HG03378 (cell line): ENCODE data around the gene SPATS2.
"Not testable (repeated sequence)": the region's sequence is repeated elsewhere in the genome, so short reads cannot be mapped to it uniquely, and the experiment has no call there.

Experiments used
- ATAC-seq: cut with Tn5 transposase; IDR thresholded peaks from one replicate; pipeline ENCODE4 v1.9.1; 2021; ENCODE audit warnings: mild to moderate bottlenecking, moderate library complexity; ENCODE audit not compliant: unreplicated experiment

The SPATS2 gene

GRCh38 chr12:49349266-49349665 is 18.0 kb upstream of the SPATS2 start:
- ATAC-seq, result no peak

DNA sequence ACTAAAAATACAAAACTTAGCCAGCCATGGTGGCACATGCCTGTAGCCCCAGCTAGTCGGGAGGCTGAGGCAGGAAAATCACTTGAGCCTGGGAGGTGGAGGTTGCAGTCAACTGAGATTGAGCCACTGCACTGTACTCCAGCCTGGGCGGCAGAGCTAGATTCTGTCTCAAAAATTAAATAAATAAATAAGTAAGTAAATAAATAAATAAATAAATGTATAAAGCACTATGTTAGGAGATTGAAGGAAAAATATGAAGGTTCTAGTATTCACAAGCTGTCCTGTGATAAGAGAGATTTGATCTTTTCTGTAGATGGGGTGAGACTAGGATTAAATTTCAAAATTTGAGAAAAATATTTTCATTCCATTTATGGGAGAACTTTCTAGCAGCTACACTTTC is 14.9 kb upstream of the SPATS2 start:
- ATAC-seq, result no peak

DNA sequence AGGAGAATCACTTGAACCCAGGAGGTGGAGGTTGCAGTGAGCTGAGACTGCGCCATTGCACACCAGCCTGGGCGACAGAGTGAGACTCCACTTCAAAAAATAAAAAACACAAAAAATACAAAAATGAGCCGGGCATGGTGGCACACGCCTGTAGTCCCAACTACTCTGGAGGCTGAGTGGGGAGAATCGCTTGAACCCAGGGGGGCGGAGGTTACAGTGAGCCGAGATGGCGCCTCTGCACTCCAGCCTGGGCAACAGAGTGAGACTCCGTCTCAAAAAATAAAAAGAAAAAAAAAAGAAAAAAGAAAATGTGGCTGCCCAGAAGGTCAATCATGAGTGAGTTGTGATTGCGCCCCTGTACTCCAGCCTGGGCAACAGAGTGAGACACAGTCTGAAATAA is 11.3 kb upstream of the SPATS2 start:
- no peak for ATAC-seq

- ATAC-seq, result no peak
Observed at GRCh38 chr12:49357103-49357678, 10.1 kb upstream of the SPATS2 start.

GRCh38 chr12:49358483-49359141 is 8.7 kb upstream of the SPATS2 start:
- peak; percentile 51 for ATAC-seq

DNA sequence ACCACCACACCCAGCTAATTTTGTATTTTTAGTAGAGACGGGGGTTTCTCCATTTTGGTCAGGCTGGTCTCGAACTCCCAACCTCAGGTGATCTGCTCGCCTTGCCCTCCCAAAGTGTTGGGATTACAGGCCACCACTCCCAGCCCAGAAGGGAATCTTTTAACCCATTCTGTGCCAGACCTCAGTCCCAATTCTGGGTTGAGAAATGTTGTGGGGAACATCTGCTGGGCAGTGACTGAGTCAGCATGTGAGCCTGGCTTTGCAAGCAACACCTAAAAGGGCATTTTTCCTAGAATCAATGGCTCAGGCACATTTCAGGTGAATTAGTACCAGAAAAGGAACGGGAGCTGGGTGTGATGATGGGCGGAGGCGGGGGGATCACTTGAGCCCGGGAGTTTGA is 7.6 kb upstream of the SPATS2 start:
- ATAC-seq, result no peak

DNA sequence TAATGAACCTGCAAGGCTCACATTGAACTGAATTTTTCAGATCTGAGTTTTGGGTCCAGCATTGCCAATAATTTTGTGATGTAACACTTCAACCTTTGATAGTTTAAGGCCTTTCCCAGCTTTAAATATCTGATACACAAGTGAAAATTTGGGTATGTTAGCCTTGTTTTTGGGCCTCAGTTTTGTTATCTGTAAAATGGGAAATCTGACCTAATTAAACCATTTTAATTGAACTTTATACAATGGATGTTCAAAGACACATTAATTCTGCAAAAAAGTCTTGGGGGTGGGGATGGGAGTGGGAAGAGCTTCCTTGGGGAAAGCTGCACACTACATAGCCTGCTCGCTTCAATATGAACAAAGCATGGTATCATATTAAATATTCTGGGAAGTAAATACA is 5.2 kb upstream of the SPATS2 start:
- no peak for ATAC-seq

- ATAC-seq, result no peak
Observed at GRCh38 chr12:49364989-49365388, 2.3 kb upstream of the SPATS2 start.

DNA sequence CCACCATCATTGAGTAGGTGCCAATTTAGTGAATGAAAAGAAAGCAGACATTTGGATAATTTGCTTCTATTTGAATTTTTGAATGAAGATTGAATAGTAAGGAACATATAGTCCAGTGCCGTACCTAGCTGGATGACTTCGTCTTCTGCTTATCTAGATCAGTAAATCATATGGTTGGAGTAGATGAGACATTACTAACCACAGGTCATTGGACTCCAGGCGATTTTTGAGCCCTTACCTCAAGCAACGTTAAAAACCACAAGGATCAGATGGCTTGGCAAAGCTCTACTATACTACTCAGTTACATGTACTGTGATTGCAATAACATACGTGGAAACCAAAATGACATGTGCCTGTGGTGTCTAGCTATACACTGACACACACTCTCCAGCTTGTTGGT is 1.7 kb upstream of the SPATS2 start:
- ATAC-seq, result no peak

GRCh38 chr12:49366096-49366651 is 1.1 kb upstream of the SPATS2 start:
- ATAC-seq, result no peak

- ATAC-seq, result peak; percentile 36
Observed at GRCh38 chr12:49366652-49367380, 446 bp upstream of the SPATS2 start.

GRCh38 chr12:49368240-49368600 is 958 bp downstream of the SPATS2 start:
- ATAC-seq, result no peak

- peak; percentile 45 for ATAC-seq
Observed at GRCh38 chr12:49369411-49370145, 2.3 kb downstream of the SPATS2 start.

GRCh38 chr12:49370539-49370938 is 3.3 kb downstream of the SPATS2 start:
- ATAC-seq, result no peak

DNA sequence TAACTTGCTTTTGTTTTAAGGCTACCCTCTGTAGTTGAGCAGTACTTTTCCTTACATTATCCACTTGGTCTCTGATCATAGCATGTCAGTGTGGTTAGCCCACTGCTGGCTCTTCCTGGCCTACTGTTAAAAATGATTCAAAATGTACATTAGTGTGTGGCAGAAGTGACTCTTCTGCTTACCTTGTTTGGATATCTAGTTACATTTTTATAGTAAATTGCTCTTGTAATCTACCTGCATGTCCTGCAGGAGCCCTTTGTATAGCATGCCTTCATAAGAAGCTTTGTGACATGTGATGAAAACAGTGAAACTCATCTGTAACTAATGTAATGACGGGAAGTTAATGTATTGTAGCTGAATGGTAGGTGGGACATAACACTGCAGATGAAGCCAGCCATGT is 8.1 kb downstream of the SPATS2 start:
- ATAC-seq, result no peak

DNA sequence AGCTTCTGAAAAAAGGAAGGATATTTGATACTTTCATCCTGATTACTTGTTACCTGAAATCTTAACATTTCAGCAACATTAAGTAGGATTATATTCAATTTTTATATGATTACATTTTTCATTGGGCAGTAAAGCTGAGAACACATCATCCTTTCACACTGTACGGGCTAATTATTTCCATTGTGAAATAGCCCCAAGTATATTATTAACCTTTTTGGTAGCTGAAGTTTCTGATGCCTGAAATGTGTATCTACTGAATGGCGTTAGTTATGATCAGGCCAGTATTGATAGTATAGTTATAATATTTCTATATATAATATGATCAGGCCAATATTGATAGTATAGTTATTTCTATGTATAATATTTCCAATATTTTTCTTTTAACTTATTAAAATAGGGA is 10.1 kb downstream of the SPATS2 start:
- no peak for ATAC-seq

GRCh38 chr12:49380184-49380583 is 12.9 kb downstream of the SPATS2 start:
- not testable (repeated sequence) for ATAC-seq

DNA sequence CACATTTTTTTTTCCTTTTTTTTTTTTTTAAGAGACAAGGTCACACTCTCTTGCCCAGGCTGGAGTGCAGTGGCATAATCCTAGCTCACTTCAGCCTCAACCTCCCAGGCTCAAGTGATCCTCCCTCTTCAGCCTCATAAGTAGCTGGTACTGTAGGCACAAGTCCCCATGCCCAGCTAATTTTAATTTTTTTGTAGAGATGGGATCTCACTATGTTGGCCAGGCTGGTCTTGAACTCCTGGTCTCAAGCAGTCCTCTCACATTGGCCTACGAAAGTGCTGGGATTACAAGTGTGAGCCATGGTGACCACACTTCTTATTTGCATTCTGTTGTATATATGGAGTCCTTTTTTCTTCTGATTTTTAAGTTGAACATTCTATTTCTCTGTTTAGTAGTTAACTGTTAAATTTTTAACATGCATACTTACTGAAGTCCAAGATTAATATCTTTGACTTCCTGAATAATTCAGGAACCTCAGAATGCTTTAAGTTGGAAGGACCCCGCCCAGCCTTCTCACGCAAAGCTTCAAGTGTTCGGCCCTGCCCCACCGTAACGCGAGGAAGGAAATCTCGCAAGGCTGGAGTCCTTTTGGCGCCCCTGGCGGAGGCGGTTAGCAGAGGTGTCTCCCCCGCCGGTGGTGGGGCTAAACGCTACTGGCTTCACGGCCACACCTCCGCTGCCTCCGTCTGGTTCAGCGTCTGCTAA is 21.6 kb downstream of the SPATS2 start:
- no peak for ATAC-seq

DNA sequence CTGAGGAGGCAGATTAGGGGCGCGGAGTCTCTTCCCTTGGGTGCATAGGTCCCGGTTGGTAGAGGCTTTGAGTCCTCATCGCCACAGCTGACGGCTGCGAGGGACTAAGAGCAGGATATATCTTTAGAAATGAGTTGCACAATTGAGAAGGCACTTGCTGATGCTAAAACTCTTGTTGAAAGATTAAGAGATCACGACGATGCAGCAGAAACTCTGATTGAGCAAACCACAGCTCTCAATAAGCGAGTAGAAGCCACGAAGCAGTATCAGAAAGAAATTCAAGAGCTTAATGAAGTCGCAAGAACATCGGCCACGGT is 22.1 kb downstream of the SPATS2 start:
- no peak for ATAC-seq

DNA sequence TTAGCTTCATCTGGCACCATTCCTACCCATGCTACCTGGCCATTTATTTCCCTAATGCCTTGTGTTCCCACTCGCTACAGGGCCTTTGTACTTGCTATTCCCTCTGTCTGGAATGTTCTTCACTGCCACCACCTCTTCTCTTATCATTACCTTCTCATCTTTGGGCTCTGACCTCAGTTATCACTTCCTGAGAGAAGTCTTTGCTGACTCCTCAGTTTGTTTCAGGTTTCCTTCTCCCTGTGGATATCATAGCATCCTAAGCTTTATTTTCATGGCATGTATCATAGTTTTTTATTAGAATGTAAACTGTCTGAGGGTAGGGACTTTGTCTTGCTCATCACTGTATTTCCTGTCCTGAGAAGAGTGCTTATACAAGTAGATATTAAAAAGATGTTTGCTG is 29.7 kb downstream of the SPATS2 start:
- no peak for ATAC-seq

DNA sequence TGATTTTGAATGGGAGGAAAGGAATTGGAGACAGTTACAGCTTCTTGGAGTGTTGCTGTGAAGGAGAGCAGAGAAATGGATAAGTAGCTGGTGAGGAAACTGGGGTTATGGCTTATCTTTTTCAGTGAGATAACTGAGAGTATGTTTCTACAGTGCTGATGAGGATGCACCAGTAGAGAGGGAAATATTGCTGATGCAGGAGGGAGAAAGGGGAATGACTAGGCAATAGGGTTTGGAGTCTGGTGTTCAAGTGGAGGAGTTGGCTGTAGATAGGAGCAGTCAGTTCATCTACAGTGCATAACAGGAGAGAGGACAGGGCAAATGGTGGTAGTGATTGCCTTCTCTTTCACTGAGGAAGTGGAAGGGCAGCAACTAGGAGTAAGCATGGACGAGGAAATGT is 33.0 kb downstream of the SPATS2 start:
- no peak for ATAC-seq
